Measurements from ENCODE around the gene ITGA1.

Gene ITGA1

GRCh38 chr5:52880541-52880940 is 92.8 kb downstream of the ITGA1 start:
- peaks cover 0 to 3% (median 0%) of the 10 kb centered on the region in 5 experiments for H3K27me3 ChIP-seq (replicated peaks in 2 of 5; ENCODE audit: control insufficient read depth in 4 of 5, insufficient read depth in 5 of 5, low read length in 4 of 5)
- no peaks in the 10 kb centered on the region for H3K4me1 ChIP-seq (ENCODE audit: control extremely low read depth in 1 of 4, control insufficient read depth in 4 of 4, insufficient read depth in 4 of 4, low read length in 3 of 4)
- no peak overlapping the region for H3K4me3 ChIP-seq (ENCODE audit: control insufficient read depth in 1 of 7, extremely low read depth in 1 of 7, insufficient read depth in 4 of 7, low read depth in 2 of 7, low read length in 6 of 7)
- no peak for DNase-seq
- no peak overlapping the region for H3K27ac ChIP-seq (ENCODE audit: insufficient read depth in 1 of 2, low read depth in 1 of 2, low read length in 2 of 2, poor library complexity in 1 of 2, severe bottlenecking in 2 of 2)
- no peaks in the 10 kb centered on the region for H3K36me3 ChIP-seq (ENCODE audit: control insufficient read depth in 4 of 4, insufficient read depth in 4 of 4, low read length in 3 of 4)
- peaks cover 0 to 2% (median 0%) of the 10 kb centered on the region in 5 experiments for H3K9me3 ChIP-seq (ENCODE audit: control extremely low read depth in 1 of 5, control insufficient read depth in 4 of 5, insufficient read depth in 2 of 5, low read depth in 1 of 5, low read length in 4 of 5)
- ChIA-PET CTCF (no interaction called here), POLR2A (no interaction called here)

- H3K36me3 ChIP-seq (ENCODE audit: control insufficient read depth in 4 of 4, insufficient read depth in 4 of 4, low read length in 3 of 4): no peaks in the 10 kb centered on the region
- no peak overlapping the region for H3K27ac ChIP-seq (ENCODE audit: insufficient read depth in 1 of 2, low read depth in 1 of 2, low read length in 2 of 2, poor library complexity in 1 of 2, severe bottlenecking in 2 of 2)
- 75% methylated on average over 2 of the region's 4 CpGs for WGBS (ENCODE audit: insufficient coverage)
- H3K27me3 ChIP-seq (replicated peaks in 2 of 5; ENCODE audit: control insufficient read depth in 4 of 5, insufficient read depth in 5 of 5, low read length in 4 of 5): peaks cover 0 to 2% (median 0%) of the 10 kb centered on the region in 5 experiments
- H3K4me1 ChIP-seq (ENCODE audit: control extremely low read depth in 1 of 4, control insufficient read depth in 4 of 4, insufficient read depth in 4 of 4, low read length in 3 of 4): no peaks in the 10 kb centered on the region
- H3K4me3 ChIP-seq (ENCODE audit: control insufficient read depth in 1 of 7, extremely low read depth in 1 of 7, insufficient read depth in 4 of 7, low read depth in 2 of 7, low read length in 6 of 7): no peak overlapping the region
- H3K9me3 ChIP-seq (ENCODE audit: control extremely low read depth in 1 of 5, control insufficient read depth in 4 of 5, insufficient read depth in 2 of 5, low read depth in 1 of 5, low read length in 4 of 5): peaks cover 0 to 2% (median 0%) of the 10 kb centered on the region in 5 experiments
- DNase-seq: no peak
- ChIA-PET CTCF (no interaction called here), POLR2A (no interaction called here)
These were observed 93.8 kb downstream of the ITGA1 start for GRCh38 chr5:52881468-52881867.

- Histone ChIP-seq H3K9me3 (ENCODE audit: control extremely low read depth in 1 of 5, control insufficient read depth in 4 of 5, insufficient read depth in 2 of 5, low read depth in 1 of 5, low read length in 4 of 5) (peaks cover 0 to 2% (median 0%) of the 10 kb centered on the region in 5 experiments), H3K27me3 (replicated peaks in 2 of 5; ENCODE audit: control insufficient read depth in 4 of 5, insufficient read depth in 5 of 5, low read length in 4 of 5) (no peaks in the 10 kb centered on the region), H3K27ac (ENCODE audit: insufficient read depth in 1 of 2, low read depth in 1 of 2, low read length in 2 of 2, poor library complexity in 1 of 2, severe bottlenecking in 2 of 2) (no peak overlapping the region), H3K4me3 (ENCODE audit: control insufficient read depth in 1 of 7, extremely low read depth in 1 of 7, insufficient read depth in 4 of 7, low read depth in 2 of 7, low read length in 6 of 7) (no peak overlapping the region), H3K36me3 (ENCODE audit: control insufficient read depth in 4 of 4, insufficient read depth in 4 of 4, low read length in 3 of 4) (no peaks in the 10 kb centered on the region), H3K4me1 (ENCODE audit: control extremely low read depth in 1 of 4, control insufficient read depth in 4 of 4, insufficient read depth in 4 of 4, low read length in 3 of 4) (no peaks in the 10 kb centered on the region)
- no peak for DNase-seq
- 100% methylated on average over 2 of the region's 4 CpGs for WGBS (ENCODE audit: insufficient coverage)
- POLR2A ChIA-PET: no interaction called here
- CTCF ChIA-PET: no interaction called here
These were observed 95.4 kb downstream of the ITGA1 start for GRCh38 chr5:52883110-52883509.

- Histone ChIP-seq H3K9me3 (ENCODE audit: control extremely low read depth in 1 of 5, control insufficient read depth in 4 of 5, insufficient read depth in 2 of 5, low read depth in 1 of 5, low read length in 4 of 5) (peaks cover 0 to 2% (median 0%) of the 10 kb centered on the region in 5 experiments), H3K27me3 (replicated peaks in 2 of 5; ENCODE audit: control insufficient read depth in 4 of 5, insufficient read depth in 5 of 5, low read length in 4 of 5) (no peaks in the 10 kb centered on the region), H3K36me3 (ENCODE audit: control insufficient read depth in 4 of 4, insufficient read depth in 4 of 4, low read length in 3 of 4) (no peaks in the 10 kb centered on the region), H3K4me3 (ENCODE audit: control insufficient read depth in 1 of 7, extremely low read depth in 1 of 7, insufficient read depth in 4 of 7, low read depth in 2 of 7, low read length in 6 of 7) (no peak overlapping the region), H3K27ac (ENCODE audit: insufficient read depth in 1 of 2, low read depth in 1 of 2, low read length in 2 of 2, poor library complexity in 1 of 2, severe bottlenecking in 2 of 2) (no peak overlapping the region), H3K4me1 (ENCODE audit: control extremely low read depth in 1 of 4, control insufficient read depth in 4 of 4, insufficient read depth in 4 of 4, low read length in 3 of 4) (no peaks in the 10 kb centered on the region)
- ChIA-PET POLR2A (no interaction called here), CTCF (interaction anchor here (0.9 kb wide), 1 partner anchor 29 kb away, joined by 3 read pairs; no protein-coding TSS in a partner anchor)
- 89% methylated on average over 1 of the region's 1 CpG for WGBS (ENCODE audit: insufficient coverage)
- no peak for DNase-seq
These were observed 96.7 kb downstream of the ITGA1 start for GRCh38 chr5:52884453-52884852.

- Histone ChIP-seq H3K4me3 (ENCODE audit: control insufficient read depth in 1 of 7, extremely low read depth in 1 of 7, insufficient read depth in 4 of 7, low read depth in 2 of 7, low read length in 6 of 7) (no peak overlapping the region), H3K36me3 (ENCODE audit: control insufficient read depth in 4 of 4, insufficient read depth in 4 of 4, low read length in 3 of 4) (no peaks in the 10 kb centered on the region), H3K9me3 (ENCODE audit: control extremely low read depth in 1 of 5, control insufficient read depth in 4 of 5, insufficient read depth in 2 of 5, low read depth in 1 of 5, low read length in 4 of 5) (peaks cover 0 to 2% (median 0%) of the 10 kb centered on the region in 5 experiments), H3K27ac (ENCODE audit: insufficient read depth in 1 of 2, low read depth in 1 of 2, low read length in 2 of 2, poor library complexity in 1 of 2, severe bottlenecking in 2 of 2) (no peak overlapping the region), H3K27me3 (replicated peaks in 2 of 5; ENCODE audit: control insufficient read depth in 4 of 5, insufficient read depth in 5 of 5, low read length in 4 of 5) (no peaks in the 10 kb centered on the region), H3K4me1 (ENCODE audit: control extremely low read depth in 1 of 4, control insufficient read depth in 4 of 4, insufficient read depth in 4 of 4, low read length in 3 of 4) (no peaks in the 10 kb centered on the region)
- WGBS (ENCODE audit: insufficient coverage): 100% methylated on average over 3 of the region's 4 CpGs
- CTCF ChIA-PET: interaction anchor here (0.9 to 1.5 kb wide), 2 partner anchors 8 to 28 kb away, joined by 3 to 4 read pairs; no protein-coding TSS in a partner anchor
- POLR2A ChIA-PET: no interaction called here
- no peak for DNase-seq
These were observed 97.9 kb downstream of the ITGA1 start for GRCh38 chr5:52885614-52886013.

- WGBS (ENCODE audit: insufficient coverage): no CpG with 5 or more reads among the region's 2 CpGs
- no peaks in the 10 kb centered on the region for H3K36me3 ChIP-seq (ENCODE audit: control insufficient read depth in 4 of 4, insufficient read depth in 4 of 4, low read length in 3 of 4)
- no peak for DNase-seq
- no peaks in the 10 kb centered on the region for H3K27me3 ChIP-seq (replicated peaks in 2 of 5; ENCODE audit: control insufficient read depth in 4 of 5, insufficient read depth in 5 of 5, low read length in 4 of 5)
- POLR2A ChIA-PET: no interaction called here
- no peaks in the 10 kb centered on the region for H3K4me1 ChIP-seq (ENCODE audit: control extremely low read depth in 1 of 4, control insufficient read depth in 4 of 4, insufficient read depth in 4 of 4, low read length in 3 of 4)
- H3K9me3 ChIP-seq (ENCODE audit: control extremely low read depth in 1 of 5, control insufficient read depth in 4 of 5, insufficient read depth in 2 of 5, low read depth in 1 of 5, low read length in 4 of 5): peaks cover 0 to 2% (median 0%) of the 10 kb centered on the region in 5 experiments
- no peak overlapping the region for H3K27ac ChIP-seq (ENCODE audit: insufficient read depth in 1 of 2, low read depth in 1 of 2, low read length in 2 of 2, poor library complexity in 1 of 2, severe bottlenecking in 2 of 2)
- CTCF ChIA-PET: interaction anchor here (1.5 kb wide), 1 partner anchor 9 kb away, joined by 4 read pairs; no protein-coding TSS in a partner anchor
- H3K4me3 ChIP-seq (ENCODE audit: control insufficient read depth in 1 of 7, extremely low read depth in 1 of 7, insufficient read depth in 4 of 7, low read depth in 2 of 7, low read length in 6 of 7): no peak overlapping the region
These were observed 98.5 kb downstream of the ITGA1 start for GRCh38 chr5:52886206-52886605.

GRCh38 chr5:52887066-52887465 is 99.3 kb downstream of the ITGA1 start:
- H3K27me3 ChIP-seq (replicated peaks in 2 of 5; ENCODE audit: control insufficient read depth in 4 of 5, insufficient read depth in 5 of 5, low read length in 4 of 5): no peaks in the 10 kb centered on the region
- ChIA-PET CTCF (no interaction called here), POLR2A (no interaction called here)
- H3K27ac ChIP-seq (ENCODE audit: insufficient read depth in 1 of 2, low read depth in 1 of 2, low read length in 2 of 2, poor library complexity in 1 of 2, severe bottlenecking in 2 of 2): no peak overlapping the region
- H3K36me3 ChIP-seq (ENCODE audit: control insufficient read depth in 4 of 4, insufficient read depth in 4 of 4, low read length in 3 of 4): no peaks in the 10 kb centered on the region
- no peak overlapping the region for H3K4me3 ChIP-seq (ENCODE audit: control insufficient read depth in 1 of 7, extremely low read depth in 1 of 7, insufficient read depth in 4 of 7, low read depth in 2 of 7, low read length in 6 of 7)
- no peak for DNase-seq
- WGBS (ENCODE audit: insufficient coverage): 100% methylated on average over 2 of the region's 2 CpGs
- no peaks in the 10 kb centered on the region for H3K4me1 ChIP-seq (ENCODE audit: control extremely low read depth in 1 of 4, control insufficient read depth in 4 of 4, insufficient read depth in 4 of 4, low read length in 3 of 4)
- peaks cover 0 to 2% (median 0%) of the 10 kb centered on the region in 5 experiments for H3K9me3 ChIP-seq (ENCODE audit: control extremely low read depth in 1 of 5, control insufficient read depth in 4 of 5, insufficient read depth in 2 of 5, low read depth in 1 of 5, low read length in 4 of 5)
